ENCODE results near the gene KCNQ1.

KCNQ1 gene

GRCh38 chr11:2577031-2577990, 132.5 kb downstream of the KCNQ1 start:
- H3K27ac ChIP-seq, result no peak overlapping the region
- TF ChIP-seq CTCF (conservative IDR thresholded peaks at IDR 0.05), result no peak

GRCh38 chr11:2577991-2578928, 133.5 kb downstream of the KCNQ1 start:
- H3K27ac ChIP-seq, result no peak overlapping the region
- no peak for TF ChIP-seq CTCF (conservative IDR thresholded peaks at IDR 0.05)

- H3K27ac ChIP-seq, result no peak overlapping the region
- TF ChIP-seq CTCF (conservative IDR thresholded peaks at IDR 0.05), result no peak
These were observed 134.1 kb downstream of the KCNQ1 start for GRCh38 chr11:2578929-2579270.

DNA sequence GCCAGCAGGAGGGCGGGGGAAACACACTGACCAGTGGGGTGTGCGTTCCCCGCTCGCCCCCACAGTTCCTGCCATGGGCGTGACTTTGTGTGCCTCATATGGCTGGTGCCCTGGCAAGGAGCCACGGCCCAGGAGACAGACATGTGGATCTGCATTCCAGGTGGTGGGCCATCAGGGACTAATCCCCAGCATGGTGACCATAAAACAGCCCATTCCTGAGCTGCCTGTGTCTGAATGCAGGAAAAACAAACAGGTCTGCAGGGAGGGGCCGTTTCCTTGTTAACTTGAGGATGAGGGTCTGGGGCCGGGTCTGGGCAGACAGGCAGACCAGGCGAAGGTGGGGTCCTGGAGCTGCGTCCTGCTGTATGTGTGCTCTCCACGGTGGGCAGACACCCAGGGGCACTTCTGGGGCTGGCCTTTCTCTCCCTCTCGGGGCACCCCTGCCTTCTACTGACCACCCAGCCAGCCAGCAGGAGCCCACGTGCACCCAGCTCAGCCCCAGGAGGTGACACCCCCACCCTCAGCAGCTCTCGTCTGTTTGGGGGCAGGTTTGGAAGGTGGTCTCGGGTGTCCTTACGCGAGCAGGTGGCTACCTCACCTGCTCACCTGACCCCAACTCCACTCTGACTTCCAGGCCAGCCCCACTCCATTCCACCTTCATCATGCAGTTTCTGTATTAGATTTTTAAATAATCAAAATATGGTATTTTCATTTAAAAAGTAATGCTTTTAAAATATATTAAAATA, 134.7 kb downstream of the KCNQ1 start:
- no peak for TF ChIP-seq CTCF (conservative IDR thresholded peaks at IDR 0.05)
- H3K27ac ChIP-seq, result no peak overlapping the region

GRCh38 chr11:2580061-2580421, 135.2 kb downstream of the KCNQ1 start:
- no peak for TF ChIP-seq CTCF (conservative IDR thresholded peaks at IDR 0.05)
- no peak overlapping the region for H3K27ac ChIP-seq

DNA sequence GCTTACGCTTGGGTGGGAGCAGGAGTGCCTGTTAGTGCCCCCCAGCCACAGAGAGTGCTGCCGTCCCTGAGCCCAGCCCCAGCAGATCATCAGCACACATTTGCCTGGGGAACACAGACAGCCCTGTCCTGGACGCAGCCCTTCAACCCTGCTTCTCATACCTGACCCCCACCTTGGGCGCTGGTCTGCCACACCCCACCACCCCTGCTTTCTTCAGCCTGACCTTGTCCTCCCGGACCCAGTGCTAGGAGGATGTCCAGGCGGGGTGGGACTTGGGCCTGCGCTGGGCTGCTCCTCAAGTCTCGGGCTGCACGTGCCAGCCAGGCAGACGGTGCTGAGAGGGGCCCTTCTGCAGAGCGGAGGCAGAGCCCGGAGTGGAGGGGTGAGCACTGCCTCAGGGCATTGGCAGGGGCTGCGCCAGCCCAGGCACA, 135.8 kb downstream of the KCNQ1 start:
- TF ChIP-seq CTCF (conservative IDR thresholded peaks at IDR 0.05), result no peak
- no peak overlapping the region for H3K27ac ChIP-seq

Measured in VCaP (cell line).